HepG2 (cell line): Measurements from ENCODE around the gene MUCL3. TPM values are rescaled to one million over a fixed set of nuclear protein-coding genes. Genes with fewer than 3 reads are reported as not detected.

Experiments used
- ATRX ChIP-seq: sonication (generic); formaldehyde crosslinking; IDR thresholded peaks from 2 replicates; pipeline ENCODE4 v1.4.0; 2020; ENCODE audit warnings: missing genetic modification reagents, borderline replicate concordance
- ETV5 ChIP-seq: IDR thresholded peaks from 2 replicates; pipeline ENCODE4 v1.6.1; 2018; ENCODE audit warnings: missing biosample characterization, missing genetic modification reagents, inconsistent platforms, borderline replicate concordance
- GATAD2A ChIP-seq: IDR thresholded peaks from 2 replicates; pipeline ENCODE4 v1.6.1; 2016
- MEF2D ChIP-seq: sonication (generic); formaldehyde crosslinking; IDR thresholded peaks from 2 replicates; pipeline ENCODE4 v1.5.1; 2020; ENCODE audit warnings: mild to moderate bottlenecking, missing genetic modification reagents
- MIER3 ChIP-seq: IDR thresholded peaks from 2 replicates; pipeline ENCODE4 v1.6.1; 2016; ENCODE audit warnings: missing compliant biosample characterization, borderline replicate concordance
- MTA1 ChIP-seq: sonication (generic); formaldehyde crosslinking; IDR thresholded peaks from 2 replicates; pipeline ENCODE4 v1.4.0; 2020; ENCODE audit warnings: missing genetic modification reagents, mild to moderate bottlenecking, borderline replicate concordance
- MZF1 ChIP-seq: sonication (generic); formaldehyde crosslinking; IDR thresholded peaks from 2 replicates; pipeline ENCODE4 v1.8.1; 2023; ENCODE audit warnings: mild to moderate bottlenecking, missing genetic modification reagents, borderline replicate concordance
- POLR2G ChIP-seq: fragments of 200-400 bp; formaldehyde crosslinking; IDR thresholded peaks from 2 replicates; pipeline ENCODE4 v1.6.1; 2018; ENCODE audit warnings: mild to moderate bottlenecking, low read depth, low read length, moderate library complexity
- THYN1 ChIP-seq: sonication (generic); formaldehyde crosslinking; IDR thresholded peaks from 2 replicates; pipeline ENCODE4 v1.8.1; 2023; ENCODE audit warnings: low read depth, mild to moderate bottlenecking, moderate library complexity, missing genetic modification reagents, borderline replicate concordance
- ZFP62 ChIP-seq: sonication (generic); formaldehyde crosslinking; IDR thresholded peaks from 2 replicates; pipeline ENCODE4 v1.4.0; 2020; ENCODE audit warnings: missing genetic modification reagents
- ZNF292 ChIP-seq: sonication (generic); formaldehyde crosslinking; IDR thresholded peaks from 2 replicates; pipeline ENCODE4 v1.8.1; 2022; ENCODE audit warnings: mild to moderate bottlenecking, low read depth, missing genetic modification reagents, borderline replicate concordance
- ZNF44 ChIP-seq: sonication (generic); formaldehyde crosslinking; IDR thresholded peaks from 2 replicates; pipeline ENCODE4 v1.5.1; 2020; ENCODE audit warnings: mild to moderate bottlenecking, missing genetic modification reagents
- ZNF549 ChIP-seq: sonication (generic); formaldehyde crosslinking; IDR thresholded peaks from 2 replicates; pipeline ENCODE4 v1.5.0; 2020; ENCODE audit warnings: missing genetic modification reagents
- ZNF569 ChIP-seq: sonication (generic); formaldehyde crosslinking; IDR thresholded peaks from 2 replicates; pipeline ENCODE4 v1.5.0; 2020; ENCODE audit warnings: mild to moderate bottlenecking, missing genetic modification reagents, moderate library complexity, borderline replicate concordance
- ZNF737 ChIP-seq: sonication (generic); formaldehyde crosslinking; IDR thresholded peaks from 2 replicates; pipeline ENCODE4 v1.5.0; 2020; ENCODE audit warnings: missing genetic modification reagents, mild to moderate bottlenecking, borderline replicate concordance
- polyA plus RNA-seq, 8 experiments: library from polyadenylated mRNA; depleted of rRNA in 3 of 8; stranded (reverse) in 7 of 8; unstranded in 1 of 8; fragments of >200 nt; fragmentation: Illumina TruSeq in 4 of 8; extraction: Trizol in 4 of 8; gene quantifications; 2 replicates each; pipeline versions ENCODE4 v1.2.1 to v1.2.3, GENCODE V29; 2011 to 2016; ENCODE audit warnings: low read depth in 4 of 8, missing spikeins in 1 of 8, mixed read lengths in 1 of 8; ENCODE audit not compliant: insufficient read depth in 1 of 8
- total RNA-seq, 5 experiments: library from RNA; depleted of rRNA; stranded (reverse); fragments of >200 nt; fragmentation: Illumina TruSeq; extraction: Trizol; gene quantifications; 2 replicates each; pipeline ENCODE4 v1.2.3, GENCODE V29; 2016; ENCODE audit warnings: low read depth in 1 of 5
- TF ChIP-seq, protein P1 (sequence below): sonication (generic); formaldehyde crosslinking; IDR thresholded peaks from 2 replicates; pipeline ENCODE4 v1.4.0; 2020; ENCODE audit warnings: missing genetic modification reagents
- TF ChIP-seq, protein P2 (sequence below): sonication (generic); formaldehyde crosslinking; IDR thresholded peaks from 2 replicates; pipeline ENCODE4 v1.5.0; 2020; ENCODE audit warnings: mild to moderate bottlenecking, low read depth, missing genetic modification reagents, borderline replicate concordance
- TF ChIP-seq, protein P3 (sequence below): sonication (generic); formaldehyde crosslinking; IDR thresholded peaks from 2 replicates; pipeline ENCODE4 v1.5.1; 2020; ENCODE audit warnings: mild to moderate bottlenecking, missing genetic modification reagents

Gene MUCL3
- total and polyA plus RNA-seq, 2 of the 13 experiments (the other 11 are each of a cell fraction or from before 2014, with no cell fraction given) = not detected

DNA sequence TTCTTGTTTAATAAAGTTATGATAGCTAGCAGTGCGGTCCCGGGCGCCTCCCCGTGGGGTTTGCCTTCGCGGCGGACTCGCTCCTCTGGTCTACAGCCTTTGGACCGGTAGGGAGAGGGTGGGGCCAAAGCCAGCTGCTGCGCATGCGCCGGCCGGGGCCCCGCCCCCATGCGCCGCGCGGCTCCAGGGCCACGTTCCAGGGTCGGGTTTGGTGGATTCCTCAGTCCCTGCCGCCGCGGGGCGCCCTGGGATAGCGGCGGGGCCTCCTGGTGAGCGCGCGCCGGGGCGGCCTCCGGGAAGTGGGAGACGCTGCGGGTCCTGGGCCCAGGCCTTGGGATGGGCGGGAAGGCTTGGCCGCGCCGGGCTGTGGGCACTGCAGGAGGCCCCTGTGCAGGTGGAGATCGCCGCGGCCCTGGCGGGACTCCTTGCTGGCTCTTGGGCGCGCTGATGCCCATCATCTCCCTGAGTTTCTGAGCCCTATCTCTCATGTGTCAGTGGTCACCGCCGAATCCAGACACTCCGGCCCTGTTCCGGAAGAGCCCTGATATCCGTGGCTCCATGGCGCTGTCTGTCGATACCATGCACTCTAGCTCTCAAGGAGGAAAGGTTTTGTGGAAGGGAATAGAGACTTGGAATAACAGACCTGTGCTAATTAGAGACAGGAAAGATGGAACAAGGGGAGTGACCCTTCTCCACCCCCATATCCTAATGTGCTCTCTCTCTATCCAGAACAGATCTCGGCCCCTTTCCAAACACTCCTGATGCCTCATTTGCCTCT is 26.5 kb upstream of the MUCL3 start, which contains the start of gene VARS2 (continued):
- TF ChIP-seq ZNF292 (CRISPR knock-in tag) (0 out of 2 replicates have a peak, but pooled peaks have one; percentile 33), ZNF549 (peak; percentile 56; the same call in 1 of the 2 replicates), ZNF44 (CRISPR knock-in tag) (peak; percentile 30; the same call in 1 of the 2 replicates), POLR2G (peak; percentile 98), ETV5 (CRISPR knock-in tag) (peak; percentile 79), ZFP62 (CRISPR knock-in tag) (no peak), MTA1 (CRISPR knock-in tag) (peak; percentile 48; the same call in 1 of the 2 replicates), MIER3 (CRISPR knock-in tag) (peak; percentile 94), MZF1 (CRISPR knock-in tag) (0 out of 2 replicates have a peak, but pooled peaks have one; percentile 87), ZNF569 (CRISPR knock-in tag) (no peak), GATAD2A (CRISPR knock-in tag) (peak; percentile 18), MEF2D (CRISPR knock-in tag) (peak; percentile 76; the same call in 1 of the 2 replicates), THYN1 (CRISPR knock-in tag) (no peak; the same call in 1 of the 2 replicates), ATRX (CRISPR knock-in tag) (no peak), ZNF737 (CRISPR knock-in tag) (peak; percentile 93; the same call in 1 of the 2 replicates)
- TF ChIP-seq, protein P1, sequence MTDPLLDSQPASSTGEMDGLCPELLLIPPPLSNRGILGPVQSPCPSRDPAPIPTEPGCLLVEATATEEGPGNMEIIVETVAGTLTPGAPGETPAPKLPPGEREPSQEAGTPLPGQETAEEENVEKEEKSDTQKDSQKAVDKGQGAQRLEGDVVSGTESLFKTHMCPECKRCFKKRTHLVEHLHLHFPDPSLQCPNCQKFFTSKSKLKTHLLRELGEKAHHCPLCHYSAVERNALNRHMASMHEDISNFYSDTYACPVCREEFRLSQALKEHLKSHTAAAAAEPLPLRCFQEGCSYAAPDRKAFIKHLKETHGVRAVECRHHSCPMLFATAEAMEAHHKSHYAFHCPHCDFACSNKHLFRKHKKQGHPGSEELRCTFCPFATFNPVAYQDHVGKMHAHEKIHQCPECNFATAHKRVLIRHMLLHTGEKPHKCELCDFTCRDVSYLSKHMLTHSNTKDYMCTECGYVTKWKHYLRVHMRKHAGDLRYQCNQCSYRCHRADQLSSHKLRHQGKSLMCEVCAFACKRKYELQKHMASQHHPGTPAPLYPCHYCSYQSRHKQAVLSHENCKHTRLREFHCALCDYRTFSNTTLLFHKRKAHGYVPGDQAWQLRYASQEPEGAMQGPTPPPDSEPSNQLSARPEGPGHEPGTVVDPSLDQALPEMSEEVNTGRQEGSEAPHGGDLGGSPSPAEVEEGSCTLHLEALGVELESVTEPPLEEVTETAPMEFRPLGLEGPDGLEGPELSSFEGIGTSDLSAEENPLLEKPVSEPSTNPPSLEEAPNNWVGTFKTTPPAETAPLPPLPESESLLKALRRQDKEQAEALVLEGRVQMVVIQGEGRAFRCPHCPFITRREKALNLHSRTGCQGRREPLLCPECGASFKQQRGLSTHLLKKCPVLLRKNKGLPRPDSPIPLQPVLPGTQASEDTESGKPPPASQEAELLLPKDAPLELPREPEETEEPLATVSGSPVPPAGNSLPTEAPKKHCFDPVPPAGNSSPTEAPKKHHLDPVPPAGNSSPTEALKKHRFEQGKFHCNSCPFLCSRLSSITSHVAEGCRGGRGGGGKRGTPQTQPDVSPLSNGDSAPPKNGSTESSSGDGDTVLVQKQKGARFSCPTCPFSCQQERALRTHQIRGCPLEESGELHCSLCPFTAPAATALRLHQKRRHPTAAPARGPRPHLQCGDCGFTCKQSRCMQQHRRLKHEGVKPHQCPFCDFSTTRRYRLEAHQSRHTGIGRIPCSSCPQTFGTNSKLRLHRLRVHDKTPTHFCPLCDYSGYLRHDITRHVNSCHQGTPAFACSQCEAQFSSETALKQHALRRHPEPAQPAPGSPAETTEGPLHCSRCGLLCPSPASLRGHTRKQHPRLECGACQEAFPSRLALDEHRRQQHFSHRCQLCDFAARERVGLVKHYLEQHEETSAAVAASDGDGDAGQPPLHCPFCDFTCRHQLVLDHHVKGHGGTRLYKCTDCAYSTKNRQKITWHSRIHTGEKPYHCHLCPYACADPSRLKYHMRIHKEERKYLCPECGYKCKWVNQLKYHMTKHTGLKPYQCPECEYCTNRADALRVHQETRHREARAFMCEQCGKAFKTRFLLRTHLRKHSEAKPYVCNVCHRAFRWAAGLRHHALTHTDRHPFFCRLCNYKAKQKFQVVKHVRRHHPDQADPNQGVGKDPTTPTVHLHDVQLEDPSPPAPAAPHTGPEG (CRISPR knock-in tag) = peak; percentile 89
- TF ChIP-seq, protein P2, sequence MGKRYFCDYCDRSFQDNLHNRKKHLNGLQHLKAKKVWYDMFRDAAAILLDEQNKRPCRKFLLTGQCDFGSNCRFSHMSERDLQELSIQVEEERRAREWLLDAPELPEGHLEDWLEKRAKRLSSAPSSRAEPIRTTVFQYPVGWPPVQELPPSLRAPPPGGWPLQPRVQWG (CRISPR knock-in tag) = no peak
- TF ChIP-seq, protein P3, sequence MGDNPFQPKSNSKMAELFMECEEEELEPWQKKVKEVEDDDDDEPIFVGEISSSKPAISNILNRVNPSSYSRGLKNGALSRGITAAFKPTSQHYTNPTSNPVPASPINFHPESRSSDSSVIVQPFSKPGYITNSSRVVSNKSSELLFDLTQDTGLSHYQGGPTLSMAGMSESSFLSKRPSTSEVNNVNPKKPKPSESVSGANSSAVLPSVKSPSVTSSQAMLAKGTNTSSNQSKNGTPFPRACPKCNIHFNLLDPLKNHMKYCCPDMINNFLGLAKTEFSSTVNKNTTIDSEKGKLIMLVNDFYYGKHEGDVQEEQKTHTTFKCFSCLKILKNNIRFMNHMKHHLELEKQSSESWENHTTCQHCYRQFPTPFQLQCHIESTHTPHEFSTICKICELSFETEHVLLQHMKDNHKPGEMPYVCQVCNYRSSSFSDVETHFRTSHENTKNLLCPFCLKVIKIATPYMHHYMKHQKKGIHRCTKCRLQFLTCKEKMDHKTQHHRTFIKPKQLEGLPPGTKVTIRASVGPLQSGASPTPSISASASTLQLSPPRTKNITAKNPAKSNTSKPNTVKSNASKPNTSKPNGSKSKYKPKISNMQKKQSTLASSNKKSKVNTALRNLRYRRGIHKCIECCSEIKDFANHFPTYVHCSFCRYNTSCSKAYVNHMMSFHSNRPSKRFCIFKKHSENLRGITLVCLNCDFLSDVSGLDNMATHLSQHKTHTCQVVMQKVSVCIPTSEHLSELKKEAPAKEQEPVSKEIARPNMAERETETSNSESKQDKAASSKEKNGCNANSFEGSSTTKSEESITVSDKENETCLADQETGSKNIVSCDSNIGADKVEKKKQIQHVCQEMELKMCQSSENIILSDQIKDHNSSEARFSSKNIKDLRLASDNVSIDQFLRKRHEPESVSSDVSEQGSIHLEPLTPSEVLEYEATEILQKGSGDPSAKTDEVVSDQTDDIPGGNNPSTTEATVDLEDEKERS (CRISPR knock-in tag) = peak; percentile 82; the same call in 1 of the 2 replicates
